DND-41 (cell line): Measurements from ENCODE around the gene APMAP.

Experiments
- CTCF ChIP-seq: IDR thresholded peaks from 2 replicates; pipeline ENCODE4 v1.5.1; 2012; ENCODE audit warnings: borderline replicate concordance, low read length, moderate library complexity, mild to moderate bottlenecking; ENCODE audit not compliant: poor library complexity, severe bottlenecking; ENCODE audit errors: extremely low read depth
- EZH2 ChIP-seq: IDR thresholded peaks from 3 replicates; pipeline ENCODE4 v1.6.1; 2012; ENCODE audit warnings: borderline replicate concordance, low read depth, mild to moderate bottlenecking, moderate library complexity, low read length, inconsistent platforms; ENCODE audit not compliant: severe bottlenecking

GRCh38 chr20:24963672-24964505 lies 28.7 kb downstream of the APMAP start:
- TF ChIP-seq CTCF (no peak), EZH2 (no peak)
